HepG2 (cell line): ENCODE data around the gene TMOD3. TPM values are rescaled to one million over a fixed set of nuclear protein-coding genes. Genes with fewer than 3 reads are reported as not detected.

Experiments
- ATAC-seq: fragments of 200-7000 bp; cut with Tn5 transposase; 3 replicates; pipeline ENCODE4 v1.9.1; 2020; ENCODE audit warnings: mild to moderate bottlenecking, moderate library complexity
- BruUV-seq: library from RNA; stranded (reverse); fragments of 400-500 nt; replicated peaks from 2 replicates; lab custom pipeline; 2021; lab: Mats Ljungman, UMichigan
- CTCF ChIA-PET: fragments of 300-600 bp; formaldehyde crosslinking; extraction: SDS; loops from one replicate; lab custom pipeline; 2021; ENCODE audit warnings: low total read pairs, inconsistent platforms, low intra/inter-chr PET ratio; lab: Yijun Ruan, JAX
- POLR2A ChIA-PET: fragments of 350-600 bp; sonication (Branson Sonifier 250); formaldehyde crosslinking; loops from one replicate; lab custom pipeline; 2020; ENCODE audit warnings: antibody characterized with exemption, inconsistent platforms; lab: Yijun Ruan, JAX
- DNase-seq: peaks from one replicate; pipeline ENCODE4 v3.0.0-alpha.2; 2015; ENCODE audit warnings: low spot score
- FAIRE-seq: peaks from 3 replicates; lab custom pipeline; 2011; peaks lifted over from hg19 to GRCh38; lab: Jason Lieb, UNC
- H2AFZ ChIP-seq: one replicate; pipeline ENCODE4 v1.6.1; 2011; ENCODE audit warnings: low read length, inconsistent platforms
- H3K27ac ChIP-seq: fragments of 300-600 bp; 3 replicates; pipeline ENCODE4 v1.8.0; 2011; ENCODE audit warnings: mixed run types, mild to moderate bottlenecking, mixed read lengths, low read length, inconsistent platforms; ENCODE audit not compliant: insufficient read depth; ENCODE audit errors: extremely low read length
- H3K27me3 ChIP-seq, 2 experiments: fragments of 200-600 bp in 1 of 2; 2 replicates in 1 of 2; 3 replicates in 1 of 2; pipeline versions ENCODE4 v1.6.0 to v1.8.0; 2011; ENCODE audit warnings: low read length in 2 of 2, mild to moderate bottlenecking in 2 of 2, moderate library complexity in 2 of 2, inconsistent platforms in 1 of 2; ENCODE audit not compliant: insufficient read depth in 2 of 2, control insufficient read depth in 1 of 2
- H3K36me3 ChIP-seq, 2 experiments: fragments of 200-600 bp in 1 of 2; replicated peaks in 1 of 2; 2 replicates in 1 of 2; 3 replicates in 1 of 2; pipeline versions ENCODE4 v1.5.1 to v1.8.0; 2011; ENCODE audit warnings: low read length in 2 of 2, inconsistent platforms in 1 of 2; ENCODE audit not compliant: insufficient read depth in 2 of 2, control insufficient read depth in 1 of 2
- H3K4me1 ChIP-seq: 2 replicates; pipeline ENCODE4 v1.5.1; 2012; ENCODE audit warnings: low read length, inconsistent platforms; ENCODE audit not compliant: insufficient read depth
- H3K4me2 ChIP-seq: 2 replicates; pipeline ENCODE4 v1.6.0; 2011; ENCODE audit warnings: low read depth, low read length, inconsistent platforms
- H3K4me3 ChIP-seq, 3 experiments: fragments of 200-600 bp in 1 of 3; sonication (generic), shearing (Covaris generic) in 1 of 3; replicated peaks in 1 of 3; 2 replicates each; pipeline ENCODE4 v1.5.1; 2011 to 2016; ENCODE audit warnings: low read length in 3 of 3, inconsistent platforms in 2 of 3, low read depth in 2 of 3, mild to moderate bottlenecking in 2 of 3, control low read depth in 1 of 3, mixed read lengths in 1 of 3; ENCODE audit not compliant: insufficient read depth in 1 of 3
- H3K79me2 ChIP-seq: one replicate; pipeline ENCODE4 v1.6.1; 2011; ENCODE audit warnings: low read length, inconsistent platforms; ENCODE audit not compliant: insufficient read depth
- H3K9ac ChIP-seq: 2 replicates; pipeline ENCODE4 v1.6.0; 2011; ENCODE audit warnings: mild to moderate bottlenecking, low read depth, low read length, inconsistent platforms; ENCODE audit not compliant: insufficient read depth
- H3K9me3 ChIP-seq: 2 replicates; pipeline ENCODE4 v1.5.1; 2012; ENCODE audit warnings: mild to moderate bottlenecking, low read length
- H4K20me1 ChIP-seq: 2 replicates; pipeline ENCODE4 v1.6.0; 2011; ENCODE audit warnings: inconsistent platforms, mild to moderate bottlenecking, low read length, moderate library complexity; ENCODE audit not compliant: insufficient read depth
- CENPT ChIP-seq: sonication (generic); formaldehyde crosslinking; IDR thresholded peaks from 2 replicates; pipeline ENCODE4 v1.8.0; 2022; ENCODE audit warnings: low read depth, mild to moderate bottlenecking, moderate library complexity, missing genetic modification reagents
- ERF ChIP-seq: IDR thresholded peaks from 2 replicates; pipeline ENCODE4 v1.6.1; 2018; ENCODE audit warnings: missing biosample characterization, missing genetic modification reagents
- HDAC1 ChIP-seq: sonication (generic); formaldehyde crosslinking; IDR thresholded peaks from 2 replicates; pipeline ENCODE4 v1.5.1; 2020; ENCODE audit warnings: mild to moderate bottlenecking, missing genetic modification reagents
- HDAC6 ChIP-seq: fragments of 200-600 bp; sonication (generic); IDR thresholded peaks from 2 replicates; pipeline ENCODE4 v1.7.0; 2017; ENCODE audit warnings: mild to moderate bottlenecking, antibody characterized with exemption, low read length, low read depth
- HNF4G ChIP-seq, 2 experiments: sonication (generic) in 1 of 2; formaldehyde crosslinking in 1 of 2; IDR thresholded peaks; 2 replicates each; pipeline versions ENCODE4 v1.4.0 to v1.6.1; 2011 to 2020; ENCODE audit warnings: borderline replicate concordance in 2 of 2, low read depth in 2 of 2, mild to moderate bottlenecking in 2 of 2, low read length in 1 of 2, missing genetic modification reagents in 1 of 2, moderate library complexity in 1 of 2
- MAF1 ChIP-seq: sonication (generic); formaldehyde crosslinking; IDR thresholded peaks from 2 replicates; pipeline ENCODE4 v1.5.0; 2020; ENCODE audit warnings: missing genetic modification reagents, borderline replicate concordance
- MIER2 ChIP-seq: IDR thresholded peaks from 2 replicates; pipeline ENCODE4 v1.6.1; 2016; ENCODE audit warnings: missing biosample characterization, missing genetic modification reagents
- NONO ChIP-seq, 2 experiments: fragments of 450-650 bp in 1 of 2; sonication (generic) in 1 of 2; formaldehyde crosslinking in 1 of 2; IDR thresholded peaks in 1 of 2; conservative IDR thresholded peaks in 1 of 2; 2 replicates each; pipeline versions ENCODE4 v1.6.1 to v1.8.0; 2017 to 2022; ENCODE audit warnings: mild to moderate bottlenecking in 1 of 2, missing genetic modification reagents in 1 of 2, moderate library complexity in 1 of 2
- PHF5A ChIP-seq: IDR thresholded peaks from one replicate; pipeline ENCODE4 v1.6.1; 2018; ENCODE audit warnings: low read depth, missing genetic modification reagents; ENCODE audit not compliant: unreplicated experiment
- RBM22 ChIP-seq: fragments of 200-400 bp; formaldehyde crosslinking; optimal IDR thresholded peaks from 2 replicates; pipeline ENCODE3; 2017; ENCODE audit warnings: mild to moderate bottlenecking, low read length, moderate library complexity
- SIN3A ChIP-seq: IDR thresholded peaks from 2 replicates; pipeline ENCODE4 v1.6.1; 2011; ENCODE audit warnings: low read depth, mild to moderate bottlenecking, control low read depth, low read length, borderline replicate concordance
- THAP11 ChIP-seq: IDR thresholded peaks from 2 replicates; pipeline ENCODE4 v1.6.1; 2016; ENCODE audit warnings: missing biosample characterization, missing genetic modification reagents
- XBP1 ChIP-seq: sonication (generic); formaldehyde crosslinking; IDR thresholded peaks from 2 replicates; pipeline ENCODE4 v1.5.0; 2020; ENCODE audit warnings: missing genetic modification reagents
- ZNF605 ChIP-seq: sonication (generic); formaldehyde crosslinking; IDR thresholded peaks from 2 replicates; pipeline ENCODE4 v1.8.0; 2022; ENCODE audit warnings: mild to moderate bottlenecking, missing genetic modification reagents
- ZNF644 ChIP-seq: IDR thresholded peaks from 2 replicates; pipeline ENCODE4 v1.6.1; 2016; ENCODE audit warnings: low read depth
- WGBS: methylation state at CpG from one replicate; pipeline ENCODE4 v1.1.6; 2017; ENCODE audit warnings: low lambda C conversion rate; 5-methylcytosine and 5-hydroxymethylcytosine counted together
- in situ Hi-C: cut with HindIII; loops from 2 replicates; pipeline ENCODE4 v1.10.0; 2017; ENCODE audit warnings: low pct_unique_long_range_greater_than_20kb; ENCODE audit not compliant: extremely low pct_ligation_motif_present
- intact Hi-C: fragments of 100-400 bp; cut with micrococcal nuclease; formaldehyde crosslinking; loops from one replicate; pipeline ENCODE4 v1.10.0; 2022; ENCODE audit not compliant: unreplicated experiment
- polyA plus RNA-seq, 8 experiments: library from polyadenylated mRNA; depleted of rRNA in 3 of 8; stranded (reverse) in 7 of 8; unstranded in 1 of 8; fragments of >200 nt; fragmentation: Illumina TruSeq in 4 of 8; extraction: Trizol in 4 of 8; gene quantifications; 2 replicates each; pipeline versions ENCODE4 v1.2.1 to v1.2.3, GENCODE V29; 2011 to 2016; ENCODE audit warnings: low read depth in 4 of 8, missing spikeins in 1 of 8, mixed read lengths in 1 of 8; ENCODE audit not compliant: insufficient read depth in 1 of 8
- total RNA-seq, 5 experiments: library from RNA; depleted of rRNA; stranded (reverse); fragments of >200 nt; fragmentation: Illumina TruSeq; extraction: Trizol; gene quantifications; 2 replicates each; pipeline ENCODE4 v1.2.3, GENCODE V29; 2016; ENCODE audit warnings: low read depth in 1 of 5
- TF ChIP-seq, protein P1 (sequence below): sonication (generic); formaldehyde crosslinking; IDR thresholded peaks from 2 replicates; pipeline ENCODE4 v1.4.0; 2020; ENCODE audit warnings: missing genetic modification reagents
- TF ChIP-seq, protein P2 (sequence below): sonication (generic); formaldehyde crosslinking; IDR thresholded peaks from 2 replicates; pipeline ENCODE4 v1.5.0; 2020; ENCODE audit warnings: missing genetic modification reagents
- TF ChIP-seq, protein P3 (sequence below): sonication (generic); formaldehyde crosslinking; conservative IDR thresholded peaks from 2 replicates; pipeline ENCODE4 v1.4.0; 2020; ENCODE audit warnings: missing genetic modification reagents
- TF ChIP-seq, protein P4 (sequence below): sonication (generic); formaldehyde crosslinking; IDR thresholded peaks from 2 replicates; pipeline ENCODE4 v1.4.0; 2020; ENCODE audit warnings: missing genetic modification reagents

The TMOD3 gene
- total and polyA plus RNA-seq, 2 of the 13 experiments (the other 11 are each of a cell fraction or from before 2014, with no cell fraction given), result 5.1 to 23.2 TPM

DNA sequence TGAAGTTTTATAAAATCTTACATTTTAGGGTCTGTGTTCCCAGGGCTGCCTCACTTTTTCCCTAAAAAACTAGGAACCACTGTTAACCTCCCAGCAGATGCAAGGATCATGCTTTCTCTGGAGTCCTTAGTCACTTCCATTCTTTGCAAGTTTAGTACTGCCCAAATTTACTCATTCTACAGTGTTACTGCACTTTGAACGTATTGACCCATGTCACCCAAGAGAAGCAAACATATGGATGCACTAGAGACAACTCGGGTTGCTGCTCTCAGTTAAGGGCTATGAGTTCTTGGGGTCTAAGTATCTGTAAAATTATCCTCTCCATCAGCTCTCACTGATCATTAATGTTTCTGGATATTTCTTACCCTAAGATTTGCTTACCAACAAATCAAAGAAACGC is 83.1 kb downstream of the TMOD3 start:
- 13% methylated on average over 3 of the region's 3 CpGs for WGBS
- Histone ChIP-seq H3K4me3 (no peak overlapping the region), H3K4me2 (no peak overlapping the region), H3K4me1 (peaks cover 45% of the 10 kb centered on the region), H3K27ac (peak overlapping the region; percentile 46), H3K79me2 (no peaks in the 10 kb centered on the region), H3K27me3 (no peaks in the 10 kb centered on the region), H3K9ac (no peak overlapping the region), H2AFZ (no peak overlapping the region), H3K36me3 (peaks cover 3 to 7% of the 10 kb centered on the region in 2 experiments; a peak in 2 of 5 replicates), H3K9me3 (no peaks in the 10 kb centered on the region), H4K20me1 (no peaks in the 10 kb centered on the region)
- ATAC-seq (peak; percentile 97), DNase-seq (peak; percentile 83), FAIRE-seq (peak; percentile 76)
- ChIA-PET CTCF (no interaction called here), POLR2A (no interaction called here)
- intact Hi-C loops, result no loop called here
- BruUV-seq, result no TSS peak
- in situ Hi-C loops, result loop anchor here (25.0 kb wide), 1 partner anchor 275 kb away; no protein-coding TSS in a partner anchor
- TF ChIP-seq CENPT (CRISPR knock-in tag) (no peak), XBP1 (CRISPR knock-in tag) (no peak), SIN3A (no peak), PHF5A (CRISPR knock-in tag) (no peak), HNF4G (IDR thresholded peaks at IDR 0.05; ENCODE audit: borderline replicate concordance, low read depth, low read length) (peak; percentile 88), HNF4G (CRISPR knock-in tag; IDR thresholded peaks at IDR 0.05; ENCODE audit: borderline replicate concordance, low read depth) (0 out of 2 replicates have a peak, but pooled peaks have one; percentile 32), RBM22 (no peak), HDAC6 (no peak), ZNF605 (no peak), THAP11 (CRISPR knock-in tag) (0 out of 2 replicates have a peak, but pooled peaks have one; percentile 49), HDAC1 (CRISPR knock-in tag) (peak; percentile 70), MIER2 (CRISPR knock-in tag) (0 out of 2 replicates have a peak, but pooled peaks have one; percentile 22), ZNF644 (peak; percentile 68), NONO (IDR thresholded peaks at IDR 0.05) (no peak), NONO (CRISPR knock-in tag; conservative IDR thresholded peaks at IDR 0.05) (0 out of 2 replicates have a peak, but pooled peaks have one; percentile 23), ERF (CRISPR knock-in tag) (0 out of 2 replicates have a peak, but pooled peaks have one; percentile 14), MAF1 (CRISPR knock-in tag) (no peak)
- TF ChIP-seq, protein P1, sequence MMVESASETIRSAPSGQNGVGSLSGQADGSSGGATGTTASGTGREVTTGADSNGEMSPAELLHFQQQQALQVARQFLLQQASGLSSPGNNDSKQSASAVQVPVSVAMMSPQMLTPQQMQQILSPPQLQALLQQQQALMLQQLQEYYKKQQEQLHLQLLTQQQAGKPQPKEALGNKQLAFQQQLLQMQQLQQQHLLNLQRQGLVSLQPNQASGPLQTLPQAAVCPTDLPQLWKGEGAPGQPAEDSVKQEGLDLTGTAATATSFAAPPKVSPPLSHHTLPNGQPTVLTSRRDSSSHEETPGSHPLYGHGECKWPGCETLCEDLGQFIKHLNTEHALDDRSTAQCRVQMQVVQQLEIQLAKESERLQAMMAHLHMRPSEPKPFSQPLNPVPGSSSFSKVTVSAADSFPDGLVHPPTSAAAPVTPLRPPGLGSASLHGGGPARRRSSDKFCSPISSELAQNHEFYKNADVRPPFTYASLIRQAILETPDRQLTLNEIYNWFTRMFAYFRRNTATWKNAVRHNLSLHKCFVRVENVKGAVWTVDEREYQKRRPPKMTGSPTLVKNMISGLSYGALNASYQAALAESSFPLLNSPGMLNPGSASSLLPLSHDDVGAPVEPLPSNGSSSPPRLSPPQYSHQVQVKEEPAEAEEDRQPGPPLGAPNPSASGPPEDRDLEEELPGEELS, result peak; percentile 74
- TF ChIP-seq, protein P2, sequence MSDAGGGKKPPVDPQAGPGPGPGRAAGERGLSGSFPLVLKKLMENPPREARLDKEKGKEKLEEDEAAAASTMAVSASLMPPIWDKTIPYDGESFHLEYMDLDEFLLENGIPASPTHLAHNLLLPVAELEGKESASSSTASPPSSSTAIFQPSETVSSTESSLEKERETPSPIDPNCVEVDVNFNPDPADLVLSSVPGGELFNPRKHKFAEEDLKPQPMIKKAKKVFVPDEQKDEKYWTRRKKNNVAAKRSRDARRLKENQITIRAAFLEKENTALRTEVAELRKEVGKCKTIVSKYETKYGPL (CRISPR knock-in tag), result no peak
- TF ChIP-seq, protein P3, sequence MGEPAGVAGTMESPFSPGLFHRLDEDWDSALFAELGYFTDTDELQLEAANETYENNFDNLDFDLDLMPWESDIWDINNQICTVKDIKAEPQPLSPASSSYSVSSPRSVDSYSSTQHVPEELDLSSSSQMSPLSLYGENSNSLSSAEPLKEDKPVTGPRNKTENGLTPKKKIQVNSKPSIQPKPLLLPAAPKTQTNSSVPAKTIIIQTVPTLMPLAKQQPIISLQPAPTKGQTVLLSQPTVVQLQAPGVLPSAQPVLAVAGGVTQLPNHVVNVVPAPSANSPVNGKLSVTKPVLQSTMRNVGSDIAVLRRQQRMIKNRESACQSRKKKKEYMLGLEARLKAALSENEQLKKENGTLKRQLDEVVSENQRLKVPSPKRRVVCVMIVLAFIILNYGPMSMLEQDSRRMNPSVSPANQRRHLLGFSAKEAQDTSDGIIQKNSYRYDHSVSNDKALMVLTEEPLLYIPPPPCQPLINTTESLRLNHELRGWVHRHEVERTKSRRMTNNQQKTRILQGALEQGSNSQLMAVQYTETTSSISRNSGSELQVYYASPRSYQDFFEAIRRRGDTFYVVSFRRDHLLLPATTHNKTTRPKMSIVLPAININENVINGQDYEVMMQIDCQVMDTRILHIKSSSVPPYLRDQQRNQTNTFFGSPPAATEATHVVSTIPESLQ (CRISPR knock-in tag), result no peak
- TF ChIP-seq, protein P4, sequence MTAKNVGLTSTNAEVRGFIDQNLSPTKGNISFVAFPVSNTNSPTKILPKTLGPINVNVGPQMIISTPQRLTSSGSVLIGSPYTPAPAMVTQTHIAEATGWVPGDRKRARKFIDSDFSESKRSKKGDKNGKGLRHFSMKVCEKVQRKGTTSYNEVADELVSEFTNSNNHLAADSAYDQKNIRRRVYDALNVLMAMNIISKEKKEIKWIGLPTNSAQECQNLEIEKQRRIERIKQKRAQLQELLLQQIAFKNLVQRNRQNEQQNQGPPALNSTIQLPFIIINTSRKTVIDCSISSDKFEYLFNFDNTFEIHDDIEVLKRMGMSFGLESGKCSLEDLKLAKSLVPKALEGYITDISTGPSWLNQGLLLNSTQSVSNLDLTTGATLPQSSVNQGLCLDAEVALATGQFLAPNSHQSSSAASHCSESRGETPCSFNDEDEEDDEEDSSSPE (CRISPR knock-in tag), result no peak
